ENCODE results near the gene UFD1. TPM values are rescaled to one million over a fixed set of nuclear protein-coding genes. Genes with fewer than 3 reads are reported as not detected.

The UFD1 gene
- total and polyA plus RNA-seq, 2 of the 13 experiments (the other 11 are each of a cell fraction or from before 2014, with no cell fraction given) = 47.9 to 51.1 TPM

GRCh38 chr22:19434401-19434800 lies 44.6 kb downstream of the UFD1 start (continued):
- no peak for TF ChIP-seq NFAT5 (CRISPR knock-in tag; IDR thresholded peaks at IDR 0.05)
- no peak for TF ChIP-seq AGO1 (IDR thresholded peaks at IDR 0.05; ENCODE audit: low read depth, low read length, poor library complexity, severe bottlenecking)
- no peak for TF ChIP-seq GLMP (CRISPR knock-in tag; IDR thresholded peaks at IDR 0.05; ENCODE audit: borderline replicate concordance)
- TF ChIP-seq SETDB1 (CRISPR knock-in tag; IDR thresholded peaks at IDR 0.05; ENCODE audit: borderline replicate concordance) = no peak
- no peak for TF ChIP-seq TBL1XR1 (IDR thresholded peaks at IDR 0.05; ENCODE audit: borderline replicate concordance, low read length, partially characterized antibody)
- no peak for TF ChIP-seq SKIL (CRISPR knock-in tag; IDR thresholded peaks at IDR 0.05; ENCODE audit: borderline replicate concordance)
- TF ChIP-seq JUND (CRISPR knock-in tag; IDR thresholded peaks at IDR 0.05) = no peak
- TF ChIP-seq HOXA7 (CRISPR knock-in tag; IDR thresholded peaks at IDR 0.05) = no peak

Measured in HepG2 (cell line).